ENCODE results near the gene PIP5K1C.

PIP5K1C gene

GRCh38 chr19:3710265-3710812 lies 10.1 kb upstream of the PIP5K1C start:
- no peak for TF ChIP-seq CTCF (IDR thresholded peaks at IDR 0.05; ENCODE audit: control insufficient read depth, extremely low read depth, insufficient read depth)
- no peak overlapping the region for H3K4me3 ChIP-seq (ENCODE audit: low read depth, low read length)
- DNase-seq (ENCODE audit: low read depth): peak; percentile 92

GRCh38 chr19:3708207-3708931 lies 8.1 kb upstream of the PIP5K1C start, which contains the start of gene TJP3:
Gene TJP3, plus strand, starts transcription at chr19:3708384. Its CDS starts 20,049 bp downstream, at chr19:3728433.
- no peak for DNase-seq (ENCODE audit: low read depth)
- TF ChIP-seq CTCF (IDR thresholded peaks at IDR 0.05; ENCODE audit: control insufficient read depth, extremely low read depth, insufficient read depth): no peak
- peak within 1 kb of the TSS; percentile 32 for H3K4me3 ChIP-seq (ENCODE audit: low read depth, low read length)

GRCh38 chr19:3707868-3708206 lies 7.6 kb upstream of the PIP5K1C start:
- no peak for DNase-seq (ENCODE audit: low read depth)
- TF ChIP-seq CTCF (IDR thresholded peaks at IDR 0.05; ENCODE audit: control insufficient read depth, extremely low read depth, insufficient read depth): no peak
- H3K4me3 ChIP-seq (ENCODE audit: low read depth, low read length): peak overlapping the region; percentile 32; the same call in 1 of the 2 replicates

- TF ChIP-seq CTCF (IDR thresholded peaks at IDR 0.05; ENCODE audit: control insufficient read depth, extremely low read depth, insufficient read depth): no peak
- DNase-seq (ENCODE audit: low read depth): no peak
- no peak overlapping the region for H3K4me3 ChIP-seq (ENCODE audit: low read depth, low read length)
Measured at GRCh38 chr19:3701200-3701599, 932 bp upstream of the PIP5K1C start.

GRCh38 chr19:3699741-3700241 lies 477 bp downstream of the PIP5K1C start:
- peak overlapping the region; percentile 91 for H3K4me3 ChIP-seq (ENCODE audit: low read depth, low read length)
- no peak for TF ChIP-seq CTCF (IDR thresholded peaks at IDR 0.05; ENCODE audit: control insufficient read depth, extremely low read depth, insufficient read depth)
- no peak for DNase-seq (ENCODE audit: low read depth)

- no peak for TF ChIP-seq CTCF (IDR thresholded peaks at IDR 0.05; ENCODE audit: control insufficient read depth, extremely low read depth, insufficient read depth)
- peak overlapping the region; percentile 91 for H3K4me3 ChIP-seq (ENCODE audit: low read depth, low read length)
- DNase-seq (ENCODE audit: low read depth): no peak
Measured at GRCh38 chr19:3698974-3699740, 1.1 kb downstream of the PIP5K1C start.

Data from LNCaP clone FGC (cell line).